ENCODE measurements around the gene TPCN1.

DNA sequence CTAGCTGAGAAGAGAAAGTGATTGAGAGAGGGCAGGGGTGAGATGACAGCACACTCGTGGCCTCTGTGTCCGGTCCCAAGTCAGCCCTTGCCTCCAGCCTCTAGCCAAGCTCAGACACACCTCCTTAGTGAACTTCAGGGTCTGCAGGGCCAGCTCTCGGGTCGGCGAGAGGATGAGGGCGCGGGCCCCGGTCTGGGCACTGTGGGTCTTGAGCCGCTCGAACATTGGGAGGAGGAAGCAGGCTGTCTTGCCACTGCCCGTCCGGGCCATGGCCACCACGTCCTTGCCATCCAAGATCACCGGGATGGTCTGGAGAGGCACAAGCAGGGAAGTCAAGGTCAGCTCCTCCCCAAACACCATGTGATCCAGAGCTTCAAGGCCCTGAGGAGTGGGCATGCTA lies 42.2 kb upstream of the TPCN1 start:
- TF ChIP-seq, protein P1, sequence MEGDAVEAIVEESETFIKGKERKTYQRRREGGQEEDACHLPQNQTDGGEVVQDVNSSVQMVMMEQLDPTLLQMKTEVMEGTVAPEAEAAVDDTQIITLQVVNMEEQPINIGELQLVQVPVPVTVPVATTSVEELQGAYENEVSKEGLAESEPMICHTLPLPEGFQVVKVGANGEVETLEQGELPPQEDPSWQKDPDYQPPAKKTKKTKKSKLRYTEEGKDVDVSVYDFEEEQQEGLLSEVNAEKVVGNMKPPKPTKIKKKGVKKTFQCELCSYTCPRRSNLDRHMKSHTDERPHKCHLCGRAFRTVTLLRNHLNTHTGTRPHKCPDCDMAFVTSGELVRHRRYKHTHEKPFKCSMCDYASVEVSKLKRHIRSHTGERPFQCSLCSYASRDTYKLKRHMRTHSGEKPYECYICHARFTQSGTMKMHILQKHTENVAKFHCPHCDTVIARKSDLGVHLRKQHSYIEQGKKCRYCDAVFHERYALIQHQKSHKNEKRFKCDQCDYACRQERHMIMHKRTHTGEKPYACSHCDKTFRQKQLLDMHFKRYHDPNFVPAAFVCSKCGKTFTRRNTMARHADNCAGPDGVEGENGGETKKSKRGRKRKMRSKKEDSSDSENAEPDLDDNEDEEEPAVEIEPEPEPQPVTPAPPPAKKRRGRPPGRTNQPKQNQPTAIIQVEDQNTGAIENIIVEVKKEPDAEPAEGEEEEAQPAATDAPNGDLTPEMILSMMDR (IDR thresholded peaks at IDR 0.05), result no peak
- no peak for TF ChIP-seq POLR2A (IDR thresholded peaks at IDR 0.05)
